Head of caudate nucleus (tissue), 42 donors: ENCODE results near the gene COL6A5.
"Not testable (repeated sequence)": the region's sequence is repeated elsewhere in the genome, so short reads cannot be mapped to it uniquely, and the experiment has no call there.

Experiments
- DNase-seq, 42 donors: peaks; one replicate each; pipeline versions ENCODE4 v3.0.0 to v3.0.0-alpha.2; 2020 to 2021; ENCODE audit warnings: mixed read lengths in 7 of 42
- intact Hi-C: fragments of 100-400 bp; cut with DNase I; formaldehyde crosslinking; loops from one replicate; pipeline ENCODE4 v1.15.0; 2022

Gene COL6A5

GRCh38 chr3:130428871-130429712 is 83.6 kb downstream of the COL6A5 start:
- intact Hi-C loops: no loop called here
- no peak for DNase-seq

- DNase-seq: no peak
Observed at GRCh38 chr3:130429713-130430023, 84.2 kb downstream of the COL6A5 start.

GRCh38 chr3:130430266-130430665 is 84.8 kb downstream of the COL6A5 start:
- DNase-seq: no peak
- intact Hi-C loops: no loop called here

More at GRCh38 chr3:130429713-130430023, 84.2 kb downstream of the COL6A5 start:
- intact Hi-C loops: no loop called here

- DNase-seq, intact Hi-C loops: not testable (repeated sequence)
Observed at GRCh38 chr3:130432086-130432485, 86.6 kb downstream of the COL6A5 start.

- DNase-seq: no peak
- intact Hi-C loops: no loop called here
Observed at GRCh38 chr3:130433306-130433705, 87.8 kb downstream of the COL6A5 start.

GRCh38 chr3:130442284-130442683 is 96.8 kb downstream of the COL6A5 start:
- no peak for DNase-seq
- intact Hi-C loops: no loop called here

GRCh38 chr3:130446840-130447239 is 101.4 kb downstream of the COL6A5 start:
- intact Hi-C loops, DNase-seq: not testable (repeated sequence)

GRCh38 chr3:130448155-130448554 is 102.7 kb downstream of the COL6A5 start:
- intact Hi-C loops, DNase-seq: not testable (repeated sequence)

GRCh38 chr3:130456540-130456939 is 111.1 kb downstream of the COL6A5 start:
- intact Hi-C loops: no loop called here
- no peak for DNase-seq

GRCh38 chr3:130457671-130458070 is 112.2 kb downstream of the COL6A5 start:
- intact Hi-C loops: no loop called here
- DNase-seq: no peak

GRCh38 chr3:130459944-130460343 is 114.5 kb downstream of the COL6A5 start:
- peak in 3 of 42 donors; percentile 3 to 24 (median 11) for DNase-seq
- intact Hi-C loops: no loop called here

- no peak for DNase-seq
- intact Hi-C loops: no loop called here
Observed at GRCh38 chr3:130462089-130462488, 116.6 kb downstream of the COL6A5 start.

GRCh38 chr3:130463221-130463620 is 117.7 kb downstream of the COL6A5 start:
- no peak for DNase-seq
- intact Hi-C loops: no loop called here

GRCh38 chr3:130465521-130465920 is 120.0 kb downstream of the COL6A5 start:
- DNase-seq: no peak
- intact Hi-C loops: no loop called here

- DNase-seq: no peak
- intact Hi-C loops: no loop called here
Observed at GRCh38 chr3:130468311-130468710, 122.8 kb downstream of the COL6A5 start.

- intact Hi-C loops: no loop called here
- DNase-seq: no peak
Observed at GRCh38 chr3:130470126-130470525, 124.7 kb downstream of the COL6A5 start.

GRCh38 chr3:130473416-130473815 is 127.9 kb downstream of the COL6A5 start:
- DNase-seq: no peak
- intact Hi-C loops: no loop called here

- DNase-seq: peak in 1 of 42 donors; percentile 4
- intact Hi-C loops: no loop called here
Observed at GRCh38 chr3:130480736-130481135, 135.3 kb downstream of the COL6A5 start.

- no peak for DNase-seq
- intact Hi-C loops: no loop called here
Observed at GRCh38 chr3:130488288-130488687, 142.8 kb downstream of the COL6A5 start.

GRCh38 chr3:130488769-130489450 is 143.4 kb downstream of the COL6A5 start:
- intact Hi-C loops: no loop called here

GRCh38 chr3:130490241-130490640 is 144.8 kb downstream of the COL6A5 start:
- DNase-seq: no peak
- intact Hi-C loops: no loop called here

More at GRCh38 chr3:130488769-130489450, 143.4 kb downstream of the COL6A5 start:
- DNase-seq: no peak
